NCI-H524 (cell line): ENCODE results near the gene MOB2.

ENCODE experiments used
- DNase-seq, 2 experiments: peaks; one replicate each; lab custom pipeline; 2025; lab: John Stamatoyannopoulos, UW

Gene MOB2

GRCh38 chr11:1470681-1471611, 15.6 kb downstream of the MOB2 start:
- DNase-seq = no peak

- no peak for DNase-seq
Measured at GRCh38 chr11:1469911-1470680, 16.5 kb downstream of the MOB2 start.

- DNase-seq = no peak
Measured at GRCh38 chr11:1469287-1469910, 17.2 kb downstream of the MOB2 start.

- no peak for DNase-seq
Measured at GRCh38 chr11:1468473-1469066, 18.0 kb downstream of the MOB2 start.

- no peak for DNase-seq
Measured at GRCh38 chr11:1468002-1468401, 18.6 kb downstream of the MOB2 start.

GRCh38 chr11:1467270-1467669, 19.3 kb downstream of the MOB2 start:
- no peak for DNase-seq

GRCh38 chr11:1466784-1467183, 19.8 kb downstream of the MOB2 start:
- no peak for DNase-seq

GRCh38 chr11:1463056-1463455, 23.5 kb downstream of the MOB2 start:
- no peak for DNase-seq

GRCh38 chr11:1462698-1462975, 23.9 kb downstream of the MOB2 start:
- DNase-seq = no peak

- no peak for DNase-seq
Measured at GRCh38 chr11:1461826-1462697, 24.5 kb downstream of the MOB2 start.

GRCh38 chr11:1460986-1461825, 25.4 kb downstream of the MOB2 start:
- no peak for DNase-seq

- DNase-seq = no peak
Measured at GRCh38 chr11:1460396-1460985, 26.1 kb downstream of the MOB2 start.

- no peak for DNase-seq
Measured at GRCh38 chr11:1459764-1460395, 26.7 kb downstream of the MOB2 start.

- no peak for DNase-seq
Measured at GRCh38 chr11:1459219-1459575, 27.4 kb downstream of the MOB2 start.

GRCh38 chr11:1458340-1459218, 28.0 kb downstream of the MOB2 start:
- no peak for DNase-seq

- DNase-seq = no peak
Measured at GRCh38 chr11:1457856-1458255, 28.7 kb downstream of the MOB2 start.

- DNase-seq = no peak
Measured at GRCh38 chr11:1457326-1457680, 29.3 kb downstream of the MOB2 start.

GRCh38 chr11:1456596-1457325, 29.8 kb downstream of the MOB2 start:
- no peak for DNase-seq
